SH-SY5Y (cell line): ENCODE measurements around the gene SMIM23.

ENCODE experiments used
- GATA2 ChIP-seq: IDR thresholded peaks from 2 replicates; pipeline ENCODE4 v1.6.1; 2011; ENCODE audit warnings: mild to moderate bottlenecking, low read depth, low read length
- GATA3 ChIP-seq: IDR thresholded peaks from 2 replicates; pipeline ENCODE4 v1.6.1; 2011; ENCODE audit warnings: low read depth, mild to moderate bottlenecking, low read length, moderate library complexity

GRCh38 chr5:171834461-171834860 is 48.8 kb downstream of the SMIM23 start:
- TF ChIP-seq GATA2 (no peak), GATA3 (no peak)
